GM19238 (cell line): ENCODE results near the gene S100Z.
"Not testable (repeated sequence)": the region's sequence is repeated elsewhere in the genome, so short reads cannot be mapped to it uniquely, and the experiment has no call there.

Experiments used
- DNase-seq: peaks from one replicate; pipeline ENCODE4 v3.0.0; 2011; ENCODE audit warnings: low spot score; ENCODE audit not compliant: insufficient read length

Gene S100Z

GRCh38 chr5:76826416-76826815 is 23.4 kb upstream of the S100Z start:
- DNase-seq = not testable (repeated sequence)

- DNase-seq = no peak
These were observed 18.7 kb upstream of the S100Z start for GRCh38 chr5:76831110-76831452.

- DNase-seq = no peak
These were observed 13.6 kb upstream of the S100Z start for GRCh38 chr5:76836181-76836580.

GRCh38 chr5:76836585-76836984 is 13.2 kb upstream of the S100Z start:
- no peak for DNase-seq

- no peak for DNase-seq
These were observed 11.1 kb upstream of the S100Z start for GRCh38 chr5:76838481-76839261.

- DNase-seq = no peak
These were observed 8.5 kb upstream of the S100Z start for GRCh38 chr5:76841361-76841760.

GRCh38 chr5:76845890-76846289 is 3.9 kb upstream of the S100Z start:
- no peak for DNase-seq

GRCh38 chr5:76850543-76851145 is 830 bp downstream of the S100Z start:
- DNase-seq = no peak

GRCh38 chr5:76851728-76852369 is 2.0 kb downstream of the S100Z start:
- no peak for DNase-seq

GRCh38 chr5:76852772-76853171 is 3.0 kb downstream of the S100Z start:
- no peak for DNase-seq

- DNase-seq = not testable (repeated sequence)
These were observed 3.9 kb downstream of the S100Z start for GRCh38 chr5:76853741-76854140.

- DNase-seq = no peak
These were observed 4.8 kb downstream of the S100Z start for GRCh38 chr5:76854644-76855043.

- DNase-seq = not testable (repeated sequence)
These were observed 5.7 kb downstream of the S100Z start for GRCh38 chr5:76855501-76855900.

GRCh38 chr5:76855961-76856360 is 6.1 kb downstream of the S100Z start:
- no peak for DNase-seq

GRCh38 chr5:76856800-76857199 is 7.0 kb downstream of the S100Z start:
- not testable (repeated sequence) for DNase-seq

- no peak for DNase-seq
These were observed 9.9 kb downstream of the S100Z start for GRCh38 chr5:76859591-76860247.

- DNase-seq = no peak
These were observed 11.8 kb downstream of the S100Z start for GRCh38 chr5:76861612-76862011.

- DNase-seq = no peak
These were observed 13.2 kb downstream of the S100Z start for GRCh38 chr5:76863001-76863400.

GRCh38 chr5:76866503-76866902 is 16.7 kb downstream of the S100Z start:
- DNase-seq = no peak

GRCh38 chr5:76867038-76867437 is 17.2 kb downstream of the S100Z start:
- DNase-seq = no peak

GRCh38 chr5:76867827-76868693 is 18.2 kb downstream of the S100Z start:
- DNase-seq = peak; percentile 33
